HFFc6 (cell line): Measurements from ENCODE around the gene FAM186B. TPM values are rescaled to one million over a fixed set of nuclear protein-coding genes. Genes with fewer than 3 reads are reported as not detected.

Experiments
- DNase-seq: peaks from one replicate; pipeline ENCODE4 v3.0.0-alpha.2; 2018
- H3K27ac Mint-ChIP-seq: 2 replicates; pipeline ENCODE4 v1.8.0; 2020; ENCODE audit warnings: mild to moderate bottlenecking, mixed read lengths
- H3K27me3 Mint-ChIP-seq: 2 replicates; pipeline ENCODE4 v1.8.0; 2021; ENCODE audit warnings: mild to moderate bottlenecking, moderate library complexity, mixed read lengths; ENCODE audit not compliant: insufficient read depth
- H3K36me3 Mint-ChIP-seq: 2 replicates; pipeline ENCODE4 v1.8.0; 2021; ENCODE audit warnings: low read depth, mixed read lengths
- H3K4me1 Mint-ChIP-seq: 2 replicates; pipeline ENCODE4 v1.8.0; 2020; ENCODE audit warnings: low read depth, mixed read lengths
- H3K4me3 Mint-ChIP-seq: 2 replicates; pipeline ENCODE4 v1.8.0; 2020; ENCODE audit warnings: mild to moderate bottlenecking, moderate library complexity, mixed read lengths
- H3K9me3 Mint-ChIP-seq: 2 replicates; pipeline ENCODE4 v1.8.0; 2020; ENCODE audit warnings: mild to moderate bottlenecking, mixed read lengths
- CTCF ChIP-seq: fragments of 200-600 bp; sonication (generic); IDR thresholded peaks from 2 replicates; pipeline ENCODE4 v1.5.0; 2021; ENCODE audit warnings: antibody characterized with exemption, mild to moderate bottlenecking
- total RNA-seq, 6 experiments: library from RNA; stranded (reverse); fragmentation: NEBNext Ultra II Directional; extraction: Animal tissue kit (Norgen Biotek cat#: 25700); gene quantifications; 2 replicates in 1 of 6; 3 replicates in 5 of 6; pipeline ENCODE4 v1.2.3, GENCODE V29; 2021

FAM186B gene
- total RNA-seq, 6 experiments from 2014 or later: 0.21 to 0.46 (median 0.31) TPM

GRCh38 chr12:49626836-49627235 lies 21.4 kb upstream of the FAM186B start:
- H3K36me3 Mint-ChIP-seq: peaks cover 2% of the 10 kb centered on the region
- H3K27ac Mint-ChIP-seq: no peak overlapping the region

GRCh38 chr12:49626169-49626835 lies 20.9 kb upstream of the FAM186B start:
- Mint-ChIP-seq H3K27me3 (peaks cover 6% of the 10 kb centered on the region; the same call in 1 of the 2 replicates), H3K4me3 (no peak overlapping the region), H3K9me3 (no peaks in the 10 kb centered on the region), H3K4me1 (peaks cover 11% of the 10 kb centered on the region), H3K36me3 (no peaks in the 10 kb centered on the region), H3K27ac (no peak overlapping the region)
- no peak; the same call in 1 of the 2 replicates for TF ChIP-seq CTCF
- no peak for DNase-seq

More at GRCh38 chr12:49626836-49627235, 21.4 kb upstream of the FAM186B start:
- Mint-ChIP-seq H3K4me1 (peaks cover 6% of the 10 kb centered on the region), H3K27me3 (peaks cover 6% of the 10 kb centered on the region; the same call in 1 of the 2 replicates), H3K4me3 (no peak overlapping the region), H3K9me3 (no peaks in the 10 kb centered on the region)
- no peak for DNase-seq
- TF ChIP-seq CTCF: no peak

- H3K27ac Mint-ChIP-seq: peak overlapping the region; percentile 50
- H3K4me3 Mint-ChIP-seq: peak overlapping the region; percentile 50
- no peak for DNase-seq
- peaks cover 6% of the 10 kb centered on the region; the same call in 1 of the 2 replicates for H3K27me3 Mint-ChIP-seq
- no peak for TF ChIP-seq CTCF
- no peaks in the 10 kb centered on the region for H3K36me3 Mint-ChIP-seq
- peaks cover 17% of the 10 kb centered on the region for H3K4me1 Mint-ChIP-seq
- no peaks in the 10 kb centered on the region for H3K9me3 Mint-ChIP-seq
These were observed 19.6 kb upstream of the FAM186B start for GRCh38 chr12:49624921-49625577.

- DNase-seq: peak; percentile 63
- H3K27me3 Mint-ChIP-seq: peaks cover 16% of the 10 kb centered on the region
- no peaks in the 10 kb centered on the region for H3K9me3 Mint-ChIP-seq
- peak within 1 kb of the TSS; percentile 90 for H3K4me3 Mint-ChIP-seq
- H3K27ac Mint-ChIP-seq: peak within 1 kb of the TSS; percentile 80
- H3K36me3 Mint-ChIP-seq: no peaks in the 10 kb centered on the region
- peaks cover 28% of the 10 kb centered on the region for H3K4me1 Mint-ChIP-seq
- peak; percentile 74 for TF ChIP-seq CTCF
These were observed 17.9 kb upstream of the FAM186B start, which contains the start of gene PRPF40B for GRCh38 chr12:49623142-49623904. Gene PRPF40B (plus strand): TSS chr12:49623561. CDS start chr12:49623591, 30 bp downstream.

- Mint-ChIP-seq H3K4me3 (peak overlapping the region; percentile 90), H3K36me3 (no peaks in the 10 kb centered on the region), H3K27ac (peak overlapping the region; percentile 80), H3K9me3 (no peaks in the 10 kb centered on the region), H3K4me1 (peaks cover 32% of the 10 kb centered on the region), H3K27me3 (peaks cover 19% of the 10 kb centered on the region)
- peak; percentile 14 for DNase-seq
- TF ChIP-seq CTCF: no peak
These were observed 17.2 kb upstream of the FAM186B start for GRCh38 chr12:49622501-49623141.
